NOMO-1 treated with dmso at 0.1 percent for 144 hours (cell line): Measurements from ENCODE around the gene IQCH.
"Not testable (repeated sequence)": the region's sequence is repeated elsewhere in the genome, so short reads cannot be mapped to it uniquely, and the experiment has no call there.

ENCODE experiments used
- DNase-seq: peaks from one replicate; lab custom pipeline; 2025; ENCODE audit not compliant: unreplicated experiment; lab: John Stamatoyannopoulos, UW

Gene IQCH

GRCh38 chr15:67244971-67245478 is 9.6 kb upstream of the IQCH start:
- no peak for DNase-seq

- not testable (repeated sequence) for DNase-seq
Measured at GRCh38 chr15:67246606-67247005, 8.0 kb upstream of the IQCH start.

DNA sequence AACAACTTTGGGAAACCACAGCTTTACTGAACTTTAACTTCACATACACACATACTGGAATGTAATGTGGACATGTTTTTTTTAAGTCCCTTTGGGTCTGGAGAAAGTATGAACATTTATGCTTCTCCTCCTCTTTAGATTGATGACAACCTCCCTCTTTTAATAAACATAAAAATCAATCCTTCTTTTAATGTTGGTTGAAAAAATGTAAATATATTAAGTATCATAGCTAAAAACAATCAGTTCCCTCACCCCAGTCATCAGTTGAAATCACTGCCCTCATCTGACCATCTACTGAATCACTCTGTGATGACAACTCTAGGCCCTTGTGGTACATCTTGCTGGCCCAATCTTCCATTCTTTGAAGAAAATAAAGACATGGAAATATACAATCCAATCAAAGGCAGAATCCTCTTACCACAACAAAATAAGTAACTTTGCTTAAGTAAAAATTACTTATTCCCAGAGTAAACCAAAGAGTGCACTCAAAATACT is 6.5 kb upstream of the IQCH start:
- DNase-seq, result no peak

DNA sequence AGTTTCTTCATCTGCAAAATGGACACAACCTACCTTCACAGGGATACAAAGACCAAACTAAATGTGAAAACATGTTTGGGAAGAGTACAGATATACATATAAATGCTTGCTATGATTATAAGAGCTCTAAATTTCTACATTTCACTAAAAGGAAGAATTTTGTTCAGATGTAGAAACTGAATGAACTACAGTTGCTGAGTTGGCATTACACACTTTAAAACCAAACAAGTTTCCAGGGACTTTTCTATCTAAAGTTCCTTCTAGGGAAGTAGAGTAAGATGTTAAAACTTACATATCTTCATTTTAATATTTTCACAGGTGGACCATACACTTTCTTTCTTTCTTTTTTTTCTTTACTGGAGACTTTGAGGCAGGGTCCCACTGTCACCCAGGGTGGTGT is 4.8 kb upstream of the IQCH start:
- DNase-seq, result no peak

DNA sequence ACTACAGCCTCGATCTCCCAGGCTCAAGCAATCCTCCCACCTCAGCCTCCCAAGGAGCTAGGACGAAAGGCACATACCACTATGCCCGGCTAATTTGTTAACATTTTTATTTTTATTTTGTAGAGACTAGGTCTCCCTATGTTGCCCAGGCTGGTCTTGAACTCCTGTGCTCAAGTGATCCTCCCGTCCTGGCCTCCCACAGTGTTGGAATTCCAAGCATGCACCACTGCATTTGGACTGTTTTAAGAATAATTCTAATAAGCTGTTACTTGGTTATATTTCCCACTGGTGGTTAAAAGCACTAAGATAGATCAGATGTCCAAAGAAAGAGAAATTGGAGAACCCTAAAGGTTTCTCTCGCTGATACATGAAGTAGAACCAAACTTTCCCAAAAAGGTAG is 3.3 kb upstream of the IQCH start:
- no peak for DNase-seq

GRCh38 chr15:67253101-67253500 is 1.5 kb upstream of the IQCH start:
- DNase-seq, result no peak

DNA sequence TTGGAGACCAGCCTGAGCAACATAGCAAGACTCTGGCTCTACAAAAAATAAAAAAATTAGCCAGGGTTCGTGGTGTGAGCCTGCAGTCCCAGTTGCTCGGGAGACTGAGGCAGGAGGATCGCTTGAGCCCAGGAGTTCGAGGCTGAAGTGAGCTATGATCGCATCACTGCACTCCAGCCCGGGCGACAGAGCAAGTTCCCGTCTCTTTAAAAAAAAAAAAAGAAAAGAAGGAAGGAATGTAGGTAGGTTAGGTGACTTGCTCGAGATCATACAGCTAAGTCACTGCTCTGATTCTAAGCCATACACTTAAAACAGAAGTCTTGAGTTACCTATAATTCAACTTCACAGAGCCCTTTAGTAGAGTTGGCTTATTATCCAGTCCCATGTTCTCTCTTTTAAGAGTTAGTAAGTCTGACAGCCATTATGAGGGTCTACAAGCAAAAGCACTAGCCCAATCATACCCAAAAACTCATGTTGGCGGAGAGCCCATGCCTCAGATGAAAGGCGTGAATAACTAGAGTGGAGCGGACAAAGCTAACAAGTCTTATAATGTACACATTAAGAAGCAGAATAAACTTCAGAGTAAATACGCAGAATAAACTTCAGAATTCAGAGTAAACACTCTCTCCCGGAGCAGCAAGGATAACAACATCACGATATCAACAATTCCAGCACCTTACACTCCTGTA is 893 bp upstream of the IQCH start:
- DNase-seq, result no peak

DNA sequence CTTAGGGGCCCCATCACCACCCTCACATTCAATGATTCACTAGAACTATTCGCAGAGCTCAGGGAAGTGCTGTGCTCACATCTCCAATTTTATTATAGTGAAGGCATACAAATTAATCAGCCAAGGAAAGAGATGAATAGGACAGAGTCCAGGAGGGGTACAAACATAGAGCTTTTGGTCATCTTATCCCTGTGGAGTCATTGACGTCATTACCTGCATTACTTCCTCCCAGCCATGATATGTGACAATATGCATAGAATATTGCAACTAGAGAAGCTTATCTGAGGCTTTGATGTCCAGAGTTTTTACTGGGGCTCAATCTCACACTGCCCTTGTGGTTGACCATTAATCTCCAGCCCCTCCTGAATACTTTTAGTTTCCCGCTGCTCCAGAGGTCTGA is 1.5 kb downstream of the IQCH start:
- DNase-seq, result no peak

- not testable (repeated sequence) for DNase-seq
Measured at GRCh38 chr15:67258412-67258811, 3.8 kb downstream of the IQCH start.

DNA sequence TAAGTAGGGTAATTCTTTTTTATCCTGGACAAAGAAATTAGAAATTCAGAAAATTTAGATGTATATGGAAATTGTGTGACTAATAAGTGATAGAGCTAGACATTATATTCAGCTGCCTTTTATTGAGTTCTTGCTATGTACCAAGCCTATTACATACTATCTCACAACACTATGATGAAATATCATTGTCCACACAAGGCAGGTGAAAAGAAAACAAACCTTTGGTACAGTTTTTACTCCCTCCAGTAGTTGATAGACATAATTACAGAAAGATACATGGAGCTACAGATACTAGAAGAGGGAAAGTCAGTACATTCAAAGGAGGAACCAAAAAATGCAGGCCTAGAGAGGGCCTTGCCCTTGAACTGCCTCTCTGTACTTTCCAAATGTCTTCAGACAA is 4.8 kb downstream of the IQCH start:
- no peak for DNase-seq

GRCh38 chr15:67259806-67260205 is 5.2 kb downstream of the IQCH start:
- no peak for DNase-seq

DNA sequence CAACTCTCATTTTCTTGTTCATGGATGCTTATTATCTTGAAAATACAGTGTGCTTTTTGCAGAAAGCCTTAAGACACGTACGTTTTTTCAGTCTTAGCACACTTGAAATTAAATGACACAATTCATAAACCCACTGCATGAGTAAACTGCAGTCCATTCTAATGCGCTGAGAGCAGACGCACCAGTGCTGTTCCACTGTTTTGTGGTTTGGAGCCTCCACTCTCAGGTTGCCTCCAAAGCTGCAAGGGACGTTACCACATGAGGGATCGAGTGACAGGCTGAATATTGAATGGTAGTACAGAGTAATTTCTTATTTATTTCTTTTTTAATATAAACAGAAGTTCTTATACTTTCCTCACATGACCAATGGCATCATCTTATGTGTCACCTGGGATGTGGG is 12.3 kb downstream of the IQCH start:
- no peak for DNase-seq

GRCh38 chr15:67267440-67267839 is 12.9 kb downstream of the IQCH start:
- DNase-seq, result no peak

GRCh38 chr15:67267951-67268941 is 13.7 kb downstream of the IQCH start:
- DNase-seq, result no peak

GRCh38 chr15:67274236-67274635 is 19.6 kb downstream of the IQCH start:
- no peak for DNase-seq

GRCh38 chr15:67276666-67277065 is 22.1 kb downstream of the IQCH start:
- DNase-seq, result no peak

- DNase-seq, result no peak
Measured at GRCh38 chr15:67280217-67280616, 25.6 kb downstream of the IQCH start.

DNA sequence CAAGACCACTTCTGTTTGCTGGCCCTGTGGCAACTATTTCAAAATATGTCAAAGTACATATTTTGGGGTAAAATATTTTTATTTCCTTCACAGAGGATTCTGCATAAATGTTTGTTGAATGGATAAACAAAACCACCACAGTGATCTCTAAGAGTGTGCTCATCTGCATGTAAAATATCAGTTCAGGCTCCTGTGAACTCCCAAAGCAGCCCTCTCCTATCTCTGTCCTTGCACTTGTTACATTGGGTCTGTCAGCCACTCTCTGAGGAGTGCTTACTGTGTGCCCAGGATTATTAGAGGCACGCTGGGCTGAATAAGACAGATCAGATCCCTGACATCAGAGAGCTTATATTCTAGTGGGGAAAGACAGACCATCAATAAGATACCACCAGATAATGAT is 27.1 kb downstream of the IQCH start:
- no peak for DNase-seq

DNA sequence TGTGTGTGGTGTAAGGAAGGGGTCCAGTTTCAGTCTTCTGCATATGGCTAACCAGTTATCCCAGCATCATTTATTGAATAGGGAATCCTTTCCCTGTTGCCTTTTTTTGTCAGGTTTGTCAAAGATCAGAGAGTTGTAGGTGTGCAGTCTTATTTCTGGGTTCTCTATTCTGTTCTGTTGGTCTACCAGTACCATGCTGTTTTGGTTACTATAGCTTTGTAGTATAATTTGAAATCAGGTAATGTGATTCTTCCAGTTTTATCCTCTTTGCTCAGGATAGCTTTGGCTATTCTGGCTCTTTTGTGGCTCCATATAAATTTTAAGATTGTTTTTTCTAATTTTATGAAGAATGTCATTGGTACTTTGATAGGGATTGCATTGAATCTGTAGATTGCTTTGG is 31.0 kb downstream of the IQCH start:
- DNase-seq, result not testable (repeated sequence)

DNA sequence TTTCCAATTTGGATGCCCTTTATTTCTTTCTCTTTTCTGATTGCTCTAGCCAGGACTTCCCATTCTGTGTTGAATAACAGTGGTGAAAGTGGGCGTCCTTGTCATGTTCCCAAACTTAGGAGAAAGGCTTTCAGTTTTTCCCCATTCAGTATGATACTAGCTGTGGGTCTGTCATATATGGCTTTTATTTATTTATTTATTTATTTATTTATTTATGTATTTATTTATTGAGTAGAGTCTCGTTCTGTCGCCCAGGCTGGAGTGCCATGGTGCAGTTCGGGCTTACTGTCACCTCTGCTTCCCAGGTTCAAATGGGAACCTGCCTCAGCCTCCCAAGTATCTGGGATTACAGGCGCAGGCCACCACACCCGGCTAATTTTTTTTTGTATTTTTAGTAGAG is 31.8 kb downstream of the IQCH start:
- not testable (repeated sequence) for DNase-seq

- DNase-seq, result no peak
Measured at GRCh38 chr15:67290319-67290718, 35.7 kb downstream of the IQCH start.

GRCh38 chr15:67296188-67296587 is 41.6 kb downstream of the IQCH start:
- DNase-seq, result no peak
